H54 (cell line): ENCODE results near the gene LY86.

Experiments
- DNase-seq: peaks from one replicate; pipeline ENCODE4 v3.0.0; 2011; ENCODE audit warnings: low spot score, mixed read lengths; ENCODE audit not compliant: insufficient read length
- FAIRE-seq: peaks from 3 replicates; lab custom pipeline; 2011; peaks lifted over from hg19 to GRCh38; lab: Jason Lieb, UNC
- POLR2A ChIP-seq: IDR thresholded peaks from 2 replicates; pipeline ENCODE4 v1.6.1; 2011; ENCODE audit warnings: low read depth, mild to moderate bottlenecking, low read length

The LY86 gene

DNA sequence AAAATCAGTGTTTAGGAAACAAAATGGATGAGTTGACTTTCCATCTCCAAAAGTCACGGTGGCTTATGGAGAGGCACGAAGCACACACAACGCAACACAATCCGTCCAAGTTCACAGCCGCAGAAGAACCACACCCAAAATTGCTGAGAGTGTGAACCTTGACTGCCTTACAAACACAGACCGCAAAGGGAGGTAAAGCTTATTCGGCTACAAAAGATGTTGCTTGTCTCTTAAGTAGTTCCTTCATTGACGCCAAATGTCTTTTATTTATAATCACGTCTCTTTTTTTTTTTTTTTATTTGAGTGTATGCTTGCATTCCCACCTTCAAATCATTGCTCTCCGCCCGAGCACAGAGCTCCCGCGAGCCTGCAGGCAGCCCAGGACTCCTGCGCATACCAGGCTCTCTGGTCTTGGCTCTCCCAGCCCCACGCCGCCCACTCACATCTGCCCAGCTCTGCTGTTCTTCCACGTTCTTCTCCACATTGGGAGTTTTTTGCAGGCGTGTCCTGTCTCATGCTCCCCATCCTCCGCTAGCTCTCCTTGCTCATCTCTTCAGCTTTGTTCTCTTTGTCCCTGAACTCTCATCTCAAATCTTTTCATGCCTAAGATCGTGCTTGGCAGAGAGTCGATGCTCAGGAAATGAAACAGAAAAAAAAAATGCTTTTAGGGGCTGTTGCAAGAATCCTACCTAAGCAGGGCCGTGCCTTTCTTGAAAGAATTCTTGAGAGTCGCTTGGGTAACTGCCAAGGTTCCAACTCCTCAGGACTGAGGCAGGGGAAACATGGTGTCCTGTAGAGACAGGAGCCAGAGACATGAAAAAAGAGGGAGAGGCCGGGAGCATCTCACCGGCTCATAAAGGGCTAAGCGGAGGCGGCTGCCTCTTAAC lies 25.8 kb downstream of the LY86 start:
- no peak for FAIRE-seq
- no peak for TF ChIP-seq POLR2A
- DNase-seq, result no peak

DNA sequence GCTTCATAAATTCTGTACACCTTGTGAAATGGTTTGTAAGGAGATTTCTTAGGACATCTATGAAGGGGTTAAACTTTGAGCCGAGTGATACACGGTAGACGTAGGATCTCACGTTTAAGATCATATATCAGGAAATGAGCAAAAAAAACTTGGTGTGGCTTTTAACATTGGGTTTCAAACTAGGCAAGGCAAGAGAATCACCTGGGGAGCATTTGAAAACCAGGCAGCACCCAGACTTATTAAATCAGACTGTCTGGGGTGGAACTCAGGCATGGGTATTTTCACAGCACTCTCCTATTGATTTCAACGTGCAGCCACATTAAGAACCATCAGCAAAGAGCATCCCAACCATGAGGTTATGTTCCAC lies 26.4 kb downstream of the LY86 start:
- no peak for FAIRE-seq
- TF ChIP-seq POLR2A, result no peak

DNA sequence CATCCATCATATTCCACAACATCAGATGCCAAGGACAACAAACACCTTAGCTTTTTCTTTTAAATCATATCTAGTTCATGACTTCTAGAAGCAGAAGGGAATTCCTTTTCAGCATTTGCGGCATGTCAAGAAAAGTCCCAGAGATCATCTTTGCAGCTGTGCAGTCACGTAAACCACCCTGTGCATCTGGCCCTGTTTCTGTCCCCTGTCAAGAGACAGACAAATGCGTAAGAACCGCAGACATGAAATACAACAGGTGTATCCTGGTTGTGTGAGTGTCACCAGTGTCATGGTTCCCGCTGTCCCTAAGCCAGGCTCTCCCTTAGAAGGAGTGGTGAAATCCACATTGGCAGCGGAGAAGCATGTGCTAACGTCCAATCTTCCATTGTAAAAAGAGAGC lies 28.1 kb downstream of the LY86 start:
- no peak for FAIRE-seq
- no peak for DNase-seq
- TF ChIP-seq POLR2A, result no peak

More for the DNA sequence above, 26.4 kb downstream of the LY86 start:
- no peak for DNase-seq

DNA sequence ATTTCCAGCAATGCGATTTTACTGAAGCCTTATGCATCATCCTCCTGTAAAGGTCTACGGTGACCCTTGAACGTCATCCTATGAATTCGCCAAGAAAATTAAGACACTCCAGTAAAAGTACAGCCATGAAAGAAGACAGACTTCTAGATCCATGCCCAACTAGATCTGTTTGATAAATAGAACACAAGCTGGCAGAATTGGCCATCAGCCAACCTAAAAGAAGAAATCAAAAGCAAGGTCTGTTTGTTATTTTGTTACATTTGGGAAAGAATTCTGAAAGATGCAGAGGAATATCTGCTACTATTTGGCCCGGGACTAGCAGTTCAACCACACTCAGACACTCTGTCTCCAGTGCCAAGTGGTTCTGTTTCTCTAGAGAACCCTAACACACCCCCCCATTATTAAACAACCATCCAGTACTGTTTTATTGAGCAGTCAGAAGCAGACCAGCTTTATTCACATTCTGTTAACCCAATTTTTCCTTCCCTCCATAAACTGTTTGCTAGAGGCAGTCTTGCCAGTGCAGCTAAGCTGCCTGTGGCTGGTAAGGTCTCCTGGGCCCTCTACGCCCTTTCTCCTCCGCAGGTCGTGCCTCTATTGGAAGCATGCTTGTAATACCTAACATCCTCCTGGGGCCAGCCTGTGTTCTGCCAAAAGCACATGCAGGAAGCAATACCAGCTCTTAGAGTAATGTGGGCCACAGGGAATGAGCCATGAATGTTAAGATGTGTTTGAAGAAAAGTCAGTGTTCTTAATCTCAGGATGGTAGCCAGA lies 30.7 kb downstream of the LY86 start:
- DNase-seq, result no peak
- no peak for FAIRE-seq
- no peak for TF ChIP-seq POLR2A

DNA sequence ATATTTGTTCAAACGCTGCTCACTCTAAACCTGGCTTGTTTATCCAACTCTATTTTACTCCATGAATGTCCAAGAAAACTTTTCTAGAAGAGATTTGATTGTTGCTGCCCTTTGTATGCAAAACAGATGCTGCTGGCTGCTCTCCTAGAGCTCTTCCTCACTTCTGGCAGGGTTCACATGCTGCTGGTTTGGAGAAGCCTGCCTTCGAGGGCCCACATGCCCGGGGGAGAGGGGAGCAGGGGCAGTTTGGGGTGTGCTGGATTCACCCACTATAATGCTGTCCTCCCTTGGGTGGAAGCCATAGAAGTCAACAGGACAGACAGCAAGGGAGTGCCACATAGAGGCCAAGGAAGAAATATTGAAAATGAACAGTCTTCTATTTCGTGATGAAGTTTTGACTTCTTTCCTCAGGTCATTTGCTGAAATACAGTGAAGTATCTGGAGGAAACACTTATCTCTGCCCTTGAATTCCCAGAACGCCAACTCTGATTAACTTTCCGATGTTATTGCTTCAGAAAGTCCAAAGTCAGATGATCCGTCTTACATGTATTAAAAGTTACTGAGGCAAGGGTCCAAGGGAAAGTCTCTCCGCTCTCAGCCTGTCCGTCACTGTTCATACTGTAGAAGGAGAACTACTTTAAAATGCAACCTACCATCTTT lies 32.4 kb downstream of the LY86 start:
- FAIRE-seq, result no peak
- no peak for TF ChIP-seq POLR2A
- no peak for DNase-seq

DNA sequence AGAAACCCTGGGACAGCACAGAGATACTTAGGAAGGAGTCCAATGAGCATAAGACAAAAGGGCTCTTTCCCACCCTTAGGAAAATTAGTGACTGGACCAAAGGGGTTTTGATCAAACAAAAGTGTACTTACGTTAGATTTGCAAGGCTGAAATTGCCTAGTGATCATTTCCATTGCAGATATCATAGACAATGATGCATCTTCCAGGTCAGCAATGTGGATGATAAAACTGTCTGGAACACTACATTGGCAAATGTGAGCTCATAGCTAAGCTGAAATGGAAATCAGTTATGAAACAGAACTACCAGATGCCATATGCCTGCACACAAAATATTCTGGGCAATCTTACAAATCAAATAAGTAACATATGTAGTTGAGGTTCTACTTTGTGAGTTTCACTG lies 34.0 kb downstream of the LY86 start:
- DNase-seq (no peak), FAIRE-seq (no peak)
- TF ChIP-seq POLR2A, result no peak

DNA sequence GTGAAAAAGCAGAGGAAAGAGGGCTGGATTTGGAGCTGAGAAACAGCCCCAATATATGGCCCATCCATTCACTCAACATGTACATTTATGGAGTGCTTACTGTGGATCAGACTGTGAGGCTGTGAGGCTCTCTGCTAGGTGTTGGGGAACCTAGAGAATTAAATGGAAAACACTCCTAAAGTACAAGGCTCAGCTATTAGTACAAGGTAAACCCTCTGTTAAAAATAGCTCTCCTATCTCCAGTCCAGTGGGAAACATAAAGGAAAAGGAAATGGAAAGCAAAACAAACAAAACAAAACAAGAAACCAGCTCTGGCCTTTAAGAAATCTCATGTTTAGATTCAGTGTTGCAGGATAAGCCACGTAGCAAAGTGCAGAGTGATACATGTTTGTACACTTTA lies 35.0 kb downstream of the LY86 start:
- TF ChIP-seq POLR2A, result no peak
- DNase-seq, result no peak
- no peak for FAIRE-seq

DNA sequence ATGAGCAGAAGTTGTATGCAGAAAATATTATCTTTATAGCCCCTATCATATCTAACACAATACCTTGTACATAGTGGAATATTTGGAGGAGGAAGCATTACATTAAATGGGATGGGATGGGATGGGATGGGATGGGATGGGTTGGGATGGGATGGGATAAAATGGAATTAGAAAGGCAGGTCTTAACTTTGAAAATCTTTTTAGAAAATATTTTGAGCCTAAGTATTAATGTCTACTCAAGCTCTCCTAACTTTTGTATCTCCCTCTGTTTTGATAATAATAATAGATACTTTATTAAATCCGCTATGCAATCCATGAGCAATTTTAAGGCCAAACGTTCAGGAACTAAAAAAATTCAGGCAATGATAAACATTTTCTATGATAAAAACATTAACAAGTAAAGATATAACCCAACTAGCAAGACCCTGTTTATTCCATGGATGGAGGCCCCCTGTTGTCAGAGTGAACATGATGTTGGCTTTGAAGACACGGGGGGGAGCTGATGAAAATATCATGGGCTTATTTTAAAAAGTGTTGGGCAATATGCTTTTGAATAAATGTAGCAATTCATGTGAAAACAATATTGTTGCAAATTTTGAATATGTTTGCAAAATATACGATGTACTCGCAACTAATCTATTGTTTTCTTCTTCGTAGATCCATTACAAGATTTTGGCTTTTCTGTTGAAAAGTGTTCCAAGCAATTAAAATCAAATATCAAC lies 35.9 kb downstream of the LY86 start:
- DNase-seq, result no peak
- TF ChIP-seq POLR2A, result no peak
- FAIRE-seq, result no peak

DNA sequence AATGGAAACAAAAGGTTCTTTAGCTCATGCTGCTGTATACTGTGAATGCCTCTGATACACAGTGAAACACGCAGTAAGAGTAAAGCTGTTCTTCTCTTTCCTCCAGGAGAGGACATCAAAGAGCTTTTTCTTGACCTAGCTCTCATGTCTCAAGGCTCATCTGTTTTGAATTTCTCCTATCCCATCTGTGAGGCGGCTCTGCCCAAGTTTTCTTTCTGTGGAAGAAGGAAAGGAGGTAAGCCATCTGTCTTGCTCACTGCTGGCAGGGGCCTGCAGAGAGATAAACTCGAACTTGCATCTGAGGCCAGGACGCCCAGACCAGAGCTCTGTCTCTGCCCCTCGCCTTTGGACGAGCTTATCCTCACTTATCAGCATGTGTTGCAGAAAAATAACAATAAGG lies 37.7 kb downstream of the LY86 start:
- no peak for FAIRE-seq
- no peak for TF ChIP-seq POLR2A

DNA sequence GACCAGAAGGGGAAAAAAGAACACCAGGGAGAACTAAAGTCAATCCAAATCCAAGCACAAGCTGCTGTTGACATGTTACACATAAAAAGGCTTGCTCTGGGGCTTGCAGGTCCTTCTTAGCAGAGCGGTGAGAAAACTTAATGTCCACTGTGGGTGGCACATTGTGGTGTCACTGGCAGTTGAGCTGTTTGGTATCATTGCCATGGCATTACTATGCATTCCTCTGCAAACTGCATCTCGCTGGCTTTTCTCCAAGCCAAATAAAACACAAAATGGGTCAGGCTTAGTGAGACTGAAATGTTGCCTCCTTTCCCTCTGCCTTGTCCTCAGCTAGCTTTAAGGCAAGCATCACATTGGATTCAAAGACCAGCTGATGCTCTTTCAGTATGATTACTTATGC lies 40.9 kb downstream of the LY86 start:
- DNase-seq, result no peak
- FAIRE-seq, result no peak
- no peak for TF ChIP-seq POLR2A

More for the DNA sequence above, 37.7 kb downstream of the LY86 start:
- DNase-seq, result no peak

DNA sequence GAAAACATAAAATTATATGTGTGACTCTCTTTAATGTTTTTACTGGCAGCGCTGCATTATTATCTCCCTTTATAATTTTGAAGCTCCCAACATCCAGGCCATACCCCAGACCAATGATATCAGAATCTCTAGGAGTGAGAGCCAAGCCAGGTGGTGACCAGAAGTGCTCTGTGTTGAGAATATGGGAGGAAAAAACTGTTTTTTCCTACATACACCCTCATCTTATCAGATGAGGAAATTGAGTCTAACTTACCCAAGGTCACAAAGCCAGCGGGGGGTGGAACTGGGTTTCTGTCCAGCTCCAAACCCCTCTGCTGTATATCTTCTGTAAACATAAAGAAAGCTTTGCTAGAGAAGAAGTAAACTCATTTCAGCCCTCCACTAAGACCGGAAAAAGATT lies 42.5 kb downstream of the LY86 start:
- no peak for TF ChIP-seq POLR2A
- DNase-seq, result no peak
- FAIRE-seq, result no peak

DNA sequence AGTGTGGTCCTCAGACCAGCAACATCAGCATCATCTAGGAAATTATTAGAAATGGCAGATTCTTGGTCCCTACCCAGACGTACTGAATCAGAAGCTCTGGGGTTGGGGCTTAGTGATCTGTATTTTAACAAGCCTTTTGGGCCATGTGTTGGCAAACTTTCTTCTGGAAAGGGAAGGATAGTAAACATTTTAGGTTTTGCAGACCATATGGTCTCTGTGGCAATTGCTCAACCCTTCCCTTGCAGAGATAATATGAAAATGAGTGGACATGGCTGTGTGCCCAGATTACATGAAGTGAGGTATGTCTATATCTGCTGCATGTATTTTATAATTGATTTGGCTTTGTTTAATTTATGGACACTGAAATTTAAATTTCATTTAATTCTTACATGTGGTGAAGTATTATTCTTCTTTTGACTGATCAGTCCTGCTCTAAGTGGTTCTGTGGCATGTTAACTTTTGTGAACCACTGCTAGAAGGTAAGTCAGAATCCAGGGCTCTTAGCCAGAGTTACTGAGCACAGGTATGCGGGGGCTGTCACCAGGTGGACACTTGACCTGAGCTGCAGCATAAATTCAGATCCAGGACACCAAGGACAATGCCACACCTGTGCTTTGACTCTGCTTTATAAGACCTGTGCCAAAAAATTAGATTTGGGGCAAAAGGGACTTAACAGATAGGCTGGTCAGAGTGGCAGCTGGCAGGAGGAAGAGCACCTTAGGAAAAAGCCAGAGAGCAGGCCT lies 43.2 kb downstream of the LY86 start:
- FAIRE-seq (no peak), DNase-seq (no peak)
- TF ChIP-seq POLR2A, result no peak
